HG02763 (cell line): ENCODE data around the gene ATP2B2.

Experiments used
- ATAC-seq: cut with Tn5 transposase; IDR thresholded peaks from one replicate; pipeline ENCODE4 v1.9.1; 2021; ENCODE audit warnings: mild to moderate bottlenecking, moderate library complexity; ENCODE audit not compliant: unreplicated experiment

Gene ATP2B2

GRCh38 chr3:10471054-10471688, 34.2 kb downstream of the ATP2B2 start:
- ATAC-seq: no peak

- ATAC-seq: no peak
Measured at GRCh38 chr3:10470120-10471053, 35.0 kb downstream of the ATP2B2 start.

- ATAC-seq: no peak
Measured at GRCh38 chr3:10469441-10470119, 35.8 kb downstream of the ATP2B2 start.

- no peak for ATAC-seq
Measured at GRCh38 chr3:10468613-10469354, 36.6 kb downstream of the ATP2B2 start.

- ATAC-seq: no peak
Measured at GRCh38 chr3:10467904-10468612, 37.3 kb downstream of the ATP2B2 start.

- ATAC-seq: no peak
Measured at GRCh38 chr3:10467204-10467603, 38.2 kb downstream of the ATP2B2 start.

- no peak for ATAC-seq
Measured at GRCh38 chr3:10466186-10466585, 39.2 kb downstream of the ATP2B2 start.

- ATAC-seq: no peak
Measured at GRCh38 chr3:10465161-10465560, 40.2 kb downstream of the ATP2B2 start.

- no peak for ATAC-seq
Measured at GRCh38 chr3:10463533-10464434, 41.6 kb downstream of the ATP2B2 start.

GRCh38 chr3:10462641-10463532, 42.5 kb downstream of the ATP2B2 start:
- ATAC-seq: no peak

GRCh38 chr3:10460951-10461545, 44.3 kb downstream of the ATP2B2 start:
- no peak for ATAC-seq

GRCh38 chr3:10459954-10460754, 45.2 kb downstream of the ATP2B2 start:
- no peak for ATAC-seq

GRCh38 chr3:10457560-10457959, 47.8 kb downstream of the ATP2B2 start:
- no peak for ATAC-seq

GRCh38 chr3:10456981-10457380, 48.4 kb downstream of the ATP2B2 start:
- no peak for ATAC-seq

GRCh38 chr3:10455545-10455914, 49.9 kb downstream of the ATP2B2 start:
- no peak for ATAC-seq

- no peak for ATAC-seq
Measured at GRCh38 chr3:10454907-10455544, 50.4 kb downstream of the ATP2B2 start.
